Kidney (tissue), 14 donors: ENCODE data around the gene TSACC. TPM values are rescaled to one million over a fixed set of nuclear protein-coding genes. Genes with fewer than 3 reads are reported as not detected.
A peak's percentile ranks its signal among the peaks of the same experiment; 100 is the strongest.

Experiments used
- DNase-seq, 5 donors: peaks; one replicate each; pipeline ENCODE4 v3.0.0-alpha.2; 2013 to 2020
- FAIRE-seq: peaks from 2 replicates; lab custom pipeline; 2012; peaks lifted over from hg19 to GRCh38; lab: Jason Lieb, UNC
- H3K27ac ChIP-seq, 2 donors: one replicate each; pipeline ENCODE4 v1.7.0; 2013; ENCODE audit warnings: low read depth in 2 of 2, low read length in 2 of 2, inconsistent platforms in 1 of 2
- H3K27me3 ChIP-seq: one replicate; pipeline ENCODE4 v1.7.1; 2013; ENCODE audit warnings: low read length, inconsistent platforms; ENCODE audit not compliant: control insufficient read depth, insufficient read depth
- H3K36me3 ChIP-seq, 3 donors: one replicate each; pipeline versions ENCODE4 v1.7.0 to v1.7.1; 2013; ENCODE audit warnings: low read length in 3 of 3, control low read depth in 1 of 3, inconsistent platforms in 1 of 3; ENCODE audit not compliant: insufficient read depth in 3 of 3, control insufficient read depth in 2 of 3
- H3K4me1 ChIP-seq, 3 donors: one replicate each; pipeline versions ENCODE4 v1.7.0 to v1.7.1; 2013; ENCODE audit warnings: low read length in 3 of 3, inconsistent platforms in 1 of 3, low read depth in 1 of 3; ENCODE audit not compliant: control insufficient read depth in 2 of 3, insufficient read depth in 2 of 3
- H3K4me3 ChIP-seq, 3 donors: one replicate each; pipeline versions ENCODE4 v1.7.0 to v1.8.1; 2013; ENCODE audit warnings: low read length in 3 of 3, control low read depth in 1 of 3, inconsistent platforms in 1 of 3
- H3K9ac ChIP-seq, 3 donors: one replicate each; pipeline versions ENCODE4 v1.7.0 to v1.7.1; 2013; ENCODE audit warnings: low read length in 3 of 3, control low read depth in 1 of 3, inconsistent platforms in 1 of 3
- H3K9me3 ChIP-seq, 3 donors: one replicate each; pipeline versions ENCODE4 v1.7.0 to v1.7.1; 2013; ENCODE audit warnings: low read length in 3 of 3, control low read depth in 1 of 3, inconsistent platforms in 1 of 3; ENCODE audit not compliant: control insufficient read depth in 2 of 3, insufficient read depth in 1 of 3
- intact Hi-C: fragments of 100-400 bp; cut with DNase I; formaldehyde crosslinking; loops from one replicate; pipeline ENCODE4 v1.11.1; 2022
- polyA plus RNA-seq: library from polyadenylated mRNA; stranded (reverse); fragments of 350-450 nt; fragmentation: Illumina TruSeq; extraction: RNeasy Lipid Tissue Mini Kit (QIAGEN cat#74804); gene quantifications from one replicate; pipeline ENCODE4 v1.2.3, GENCODE V29; 2014; ENCODE audit warnings: low read depth, low replicate concordance; ENCODE audit not compliant: insufficient read depth
- total RNA-seq: library from RNA; stranded (reverse); fragmentation: NEBNext Ultra II Directional; extraction: Animal tissue kit (Norgen Biotek cat#: 25700); gene quantifications from one replicate; pipeline ENCODE4 v1.2.1, GENCODE V29; 2021
- TF ChIP-seq, protein P1 (sequence below): IDR thresholded peaks from 3 replicates; pipeline ENCODE4 v1.5.1; 2012; ENCODE audit warnings: mild to moderate bottlenecking, moderate library complexity, borderline replicate concordance; ENCODE audit not compliant: insufficient read depth; ENCODE audit errors: extremely low read depth
- donor health status: control.
- donor health status: control.
- donor health status: control.
- donor health status: control.
- donor health status: control.
- donor health status: DM: yes; HTN: yes; CAD: no.
- donor health status: Normal renal cell carcinoma (clear cell type).

Gene TSACC
- total and polyA plus RNA-seq, 2 donors from 2014 or later = 1.1 TPM; not detected in 1

DNA sequence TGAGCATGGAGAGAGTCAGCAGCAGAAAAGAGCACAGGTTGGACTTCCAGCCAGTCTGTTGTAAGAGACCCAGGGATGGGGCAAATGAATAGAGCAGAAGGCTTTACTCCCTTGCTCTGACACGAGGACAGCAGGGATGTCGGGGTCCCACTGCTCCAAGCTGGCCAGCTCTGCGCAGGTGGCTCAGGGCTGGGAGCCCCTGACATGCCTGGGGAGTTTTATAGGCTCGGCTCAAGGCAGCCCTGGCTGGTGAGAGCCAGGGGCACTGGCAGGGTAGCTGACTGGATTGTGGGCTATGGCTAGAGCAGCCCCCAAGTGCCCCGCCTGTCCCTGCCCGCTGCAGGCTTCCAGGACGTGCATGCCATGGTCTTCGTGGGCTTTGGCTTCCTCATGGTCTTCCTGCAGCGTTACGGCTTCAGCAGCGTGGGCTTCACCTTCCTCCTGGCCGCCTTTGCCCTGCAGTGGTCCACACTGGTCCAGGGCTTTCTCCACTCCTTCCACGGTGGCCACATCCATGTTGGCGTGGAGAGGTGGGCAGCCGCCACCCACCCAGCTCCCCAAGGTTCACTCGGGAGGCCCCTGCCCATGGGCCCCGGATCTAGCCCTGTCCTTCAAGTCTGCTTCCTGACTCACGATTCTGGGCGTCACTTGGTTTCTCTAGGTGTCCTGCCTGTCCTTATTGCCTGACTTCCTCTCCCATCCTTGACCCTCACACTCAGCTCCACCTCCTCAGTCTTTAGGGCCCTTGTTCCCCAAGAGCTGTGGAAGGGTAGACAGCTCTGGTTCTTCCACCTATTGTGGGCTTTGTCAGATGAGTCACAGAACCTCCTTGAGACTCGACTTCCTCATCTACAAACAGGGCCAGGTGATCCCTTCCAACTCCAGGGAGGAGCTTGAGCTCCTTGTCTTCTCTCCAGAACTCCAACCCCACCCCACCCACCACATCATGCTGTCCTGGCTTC, 38.9 kb downstream of the TSACC start:
- intact Hi-C loops = no loop called here
- no peak overlapping the region for H3K4me3 ChIP-seq
- no peaks in the 10 kb centered on the region for H3K36me3 ChIP-seq
- DNase-seq (peak in 1 of 5 donors; percentile 57), FAIRE-seq (no peak)
- no peaks in the 10 kb centered on the region for H3K9me3 ChIP-seq
- H3K4me1 ChIP-seq = peaks cover 0 to 2% (median 0%) of the 10 kb centered on the region in 3 donors
- no peak overlapping the region for H3K9ac ChIP-seq
- H3K27ac ChIP-seq = no peak overlapping the region
- H3K27me3 ChIP-seq = no peaks in the 10 kb centered on the region
- TF ChIP-seq, protein P1, sequence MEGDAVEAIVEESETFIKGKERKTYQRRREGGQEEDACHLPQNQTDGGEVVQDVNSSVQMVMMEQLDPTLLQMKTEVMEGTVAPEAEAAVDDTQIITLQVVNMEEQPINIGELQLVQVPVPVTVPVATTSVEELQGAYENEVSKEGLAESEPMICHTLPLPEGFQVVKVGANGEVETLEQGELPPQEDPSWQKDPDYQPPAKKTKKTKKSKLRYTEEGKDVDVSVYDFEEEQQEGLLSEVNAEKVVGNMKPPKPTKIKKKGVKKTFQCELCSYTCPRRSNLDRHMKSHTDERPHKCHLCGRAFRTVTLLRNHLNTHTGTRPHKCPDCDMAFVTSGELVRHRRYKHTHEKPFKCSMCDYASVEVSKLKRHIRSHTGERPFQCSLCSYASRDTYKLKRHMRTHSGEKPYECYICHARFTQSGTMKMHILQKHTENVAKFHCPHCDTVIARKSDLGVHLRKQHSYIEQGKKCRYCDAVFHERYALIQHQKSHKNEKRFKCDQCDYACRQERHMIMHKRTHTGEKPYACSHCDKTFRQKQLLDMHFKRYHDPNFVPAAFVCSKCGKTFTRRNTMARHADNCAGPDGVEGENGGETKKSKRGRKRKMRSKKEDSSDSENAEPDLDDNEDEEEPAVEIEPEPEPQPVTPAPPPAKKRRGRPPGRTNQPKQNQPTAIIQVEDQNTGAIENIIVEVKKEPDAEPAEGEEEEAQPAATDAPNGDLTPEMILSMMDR = no peak

GRCh38 chr1:156378557-156378956, 40.2 kb downstream of the TSACC start:
- H3K9ac ChIP-seq = no peak overlapping the region
- H3K9me3 ChIP-seq = no peaks in the 10 kb centered on the region
- intact Hi-C loops = no loop called here
- no peak overlapping the region for H3K27ac ChIP-seq
- no peaks in the 10 kb centered on the region for H3K36me3 ChIP-seq
- peaks cover 0 to 2% (median 0%) of the 10 kb centered on the region in 3 donors for H3K4me1 ChIP-seq
- no peaks in the 10 kb centered on the region for H3K27me3 ChIP-seq
- FAIRE-seq (no peak), DNase-seq (peak in 1 of 5 donors; percentile 35)
- no peak overlapping the region for H3K4me3 ChIP-seq
- TF ChIP-seq, protein P1 = no peak

- no peak overlapping the region for H3K4me3 ChIP-seq
- no peaks in the 10 kb centered on the region for H3K27me3 ChIP-seq
- peaks cover 0 to 2% (median 0%) of the 10 kb centered on the region in 3 donors for H3K4me1 ChIP-seq
- intact Hi-C loops = loop anchor here (5.0 kb wide), 1 partner anchor 68 kb away; no protein-coding TSS in a partner anchor
- H3K36me3 ChIP-seq = no peaks in the 10 kb centered on the region
- H3K27ac ChIP-seq = no peak overlapping the region
- DNase-seq (no peak), FAIRE-seq (no peak)
- no peak overlapping the region for H3K9ac ChIP-seq
- TF ChIP-seq, protein P1 = no peak
- H3K9me3 ChIP-seq = no peaks in the 10 kb centered on the region
These were observed 41.3 kb downstream of the TSACC start for GRCh38 chr1:156379420-156380165.
